NCI-H524 treated with DMSO at 0.1 percent for 48 hours (cell line): ENCODE results near the gene SMG7.

ENCODE experiments used
- DNase-seq: peaks from one replicate; lab custom pipeline; 2025; lab: John Stamatoyannopoulos, UW

Gene SMG7

GRCh38 chr1:183508694-183509093 is 36.4 kb downstream of the SMG7 start:
- no peak for DNase-seq

GRCh38 chr1:183512450-183512849 is 40.2 kb downstream of the SMG7 start:
- no peak for DNase-seq

GRCh38 chr1:183514235-183514634 is 41.9 kb downstream of the SMG7 start:
- DNase-seq: no peak

DNA sequence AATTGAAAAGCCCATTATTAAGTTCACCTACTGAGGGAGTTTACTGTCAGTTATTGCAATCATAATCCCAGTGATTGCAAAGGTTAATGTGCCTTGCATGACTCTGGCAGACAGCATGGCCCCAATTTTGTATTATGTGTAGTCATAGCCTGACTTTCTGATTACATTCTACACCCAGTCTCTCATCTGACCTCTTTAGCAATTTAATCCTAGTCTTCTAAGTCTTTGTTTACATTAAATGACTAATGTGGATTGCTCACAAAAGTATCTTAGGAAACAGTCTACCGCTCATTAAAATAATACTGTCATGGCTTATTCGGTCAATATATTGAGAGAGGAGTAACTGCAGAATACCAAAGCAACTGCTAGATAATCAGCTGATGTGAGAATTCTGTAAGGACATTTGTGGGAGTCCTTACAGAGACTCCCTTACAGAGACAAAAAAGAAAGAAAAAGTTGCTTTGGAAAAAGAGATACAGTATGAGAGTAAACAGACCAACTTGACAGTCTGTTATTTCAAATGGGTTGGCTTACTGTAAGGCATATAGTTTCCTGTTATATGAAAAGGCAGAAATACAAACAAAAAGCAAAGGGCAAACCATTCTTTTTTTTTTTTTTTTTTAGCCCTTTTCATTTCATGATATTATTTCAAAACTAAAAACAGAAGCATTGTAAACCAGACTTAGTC is 42.8 kb downstream of the SMG7 start:
- DNase-seq: no peak

- no peak for DNase-seq
Observed at GRCh38 chr1:183516725-183517124, 44.4 kb downstream of the SMG7 start.

- no peak for DNase-seq
Observed at GRCh38 chr1:183517401-183517800, 45.1 kb downstream of the SMG7 start.

GRCh38 chr1:183520379-183520778 is 48.1 kb downstream of the SMG7 start:
- no peak for DNase-seq

DNA sequence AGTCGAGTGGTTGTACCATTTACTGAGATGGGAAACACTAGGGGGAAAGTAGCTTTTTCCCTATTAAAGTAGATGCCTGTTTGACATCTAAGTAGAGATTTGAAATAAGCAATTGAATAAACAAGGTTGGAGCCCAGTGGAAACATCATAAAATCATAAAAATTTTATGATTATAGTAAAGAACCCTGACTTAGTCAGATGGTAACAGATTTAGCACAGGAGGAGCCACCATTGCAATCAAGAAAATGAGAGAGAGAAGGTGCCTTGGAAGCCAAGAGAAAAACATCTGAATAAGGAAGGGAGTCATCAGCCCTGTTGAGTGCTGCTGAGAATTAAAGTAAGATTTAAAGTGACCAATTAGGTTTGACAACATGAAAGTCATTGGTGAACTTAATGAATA is 49.8 kb downstream of the SMG7 start:
- no peak for DNase-seq

- DNase-seq: no peak
Observed at GRCh38 chr1:183528577-183528976, 56.3 kb downstream of the SMG7 start.

- DNase-seq: no peak
Observed at GRCh38 chr1:183533617-183534174, 61.4 kb downstream of the SMG7 start.

DNA sequence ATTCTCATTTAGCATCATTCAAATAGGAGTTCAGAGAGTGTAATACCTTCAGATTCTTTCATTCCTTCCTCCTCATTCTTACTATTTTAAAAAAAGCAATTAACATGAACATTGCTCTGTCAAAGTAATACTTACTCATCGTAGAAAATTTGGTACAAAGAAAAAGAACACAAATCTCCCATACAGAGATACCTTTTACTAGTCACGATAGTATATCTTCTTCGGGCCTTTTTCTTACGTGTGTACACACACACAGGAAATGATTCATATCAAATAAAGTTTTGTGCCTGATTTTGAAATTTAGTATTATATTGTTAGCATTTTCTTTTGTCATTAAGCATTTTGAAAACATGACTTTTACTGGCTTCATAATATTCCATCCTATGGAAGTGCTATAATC is 65.1 kb downstream of the SMG7 start:
- DNase-seq: no peak

GRCh38 chr1:183543619-183544204 is 71.4 kb downstream of the SMG7 start:
- peak; percentile 16 for DNase-seq

- peak; percentile 80 for DNase-seq
Observed at GRCh38 chr1:183544598-183545297, 72.4 kb downstream of the SMG7 start.

- DNase-seq: no peak
Observed at GRCh38 chr1:183546427-183546826, 74.1 kb downstream of the SMG7 start.

GRCh38 chr1:183548116-183548515 is 75.8 kb downstream of the SMG7 start:
- DNase-seq: peak; percentile 59

GRCh38 chr1:183550915-183551314 is 78.6 kb downstream of the SMG7 start:
- no peak for DNase-seq

DNA sequence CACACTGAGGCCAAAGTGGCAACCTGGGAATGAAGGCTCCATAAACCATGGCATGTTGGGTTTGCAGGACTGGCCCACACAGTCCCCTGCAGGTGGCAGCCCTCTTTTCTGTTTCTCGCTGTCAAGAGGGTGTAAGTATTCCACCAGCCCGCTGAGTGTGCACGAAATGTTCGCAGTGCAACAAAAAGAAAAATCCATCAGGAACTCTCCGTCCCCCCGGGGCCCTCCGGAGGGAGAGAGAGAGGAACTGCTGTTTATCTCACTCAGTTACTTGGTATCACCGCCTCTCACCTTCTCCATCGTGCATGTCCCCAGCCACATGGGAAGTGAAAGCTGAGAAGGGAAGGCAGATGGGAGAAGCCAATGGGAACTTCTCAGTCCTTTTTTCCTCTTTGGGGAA is 79.6 kb downstream of the SMG7 start:
- DNase-seq: no peak

DNA sequence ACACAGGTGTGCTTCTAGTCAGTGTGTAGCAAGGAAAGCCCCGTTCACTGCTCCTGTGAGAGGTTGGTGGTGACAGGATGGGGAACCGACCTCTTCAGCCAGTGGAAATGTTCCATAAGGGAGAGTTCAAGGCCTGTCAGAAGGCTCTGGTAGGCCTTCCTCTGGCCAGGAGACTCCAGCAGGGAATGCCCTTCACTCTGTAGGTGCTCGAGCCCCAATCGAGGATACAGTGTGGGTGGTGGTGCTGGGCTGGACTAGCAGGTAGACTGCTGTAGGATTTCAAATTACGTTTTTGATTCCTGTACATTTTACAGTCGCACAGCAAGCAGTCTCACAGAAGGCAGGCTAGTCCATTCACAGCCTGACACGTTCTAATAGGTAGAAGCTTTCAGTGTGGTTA is 80.1 kb downstream of the SMG7 start:
- DNase-seq: no peak

- DNase-seq: no peak
Observed at GRCh38 chr1:183552891-183553290, 80.6 kb downstream of the SMG7 start.

DNA sequence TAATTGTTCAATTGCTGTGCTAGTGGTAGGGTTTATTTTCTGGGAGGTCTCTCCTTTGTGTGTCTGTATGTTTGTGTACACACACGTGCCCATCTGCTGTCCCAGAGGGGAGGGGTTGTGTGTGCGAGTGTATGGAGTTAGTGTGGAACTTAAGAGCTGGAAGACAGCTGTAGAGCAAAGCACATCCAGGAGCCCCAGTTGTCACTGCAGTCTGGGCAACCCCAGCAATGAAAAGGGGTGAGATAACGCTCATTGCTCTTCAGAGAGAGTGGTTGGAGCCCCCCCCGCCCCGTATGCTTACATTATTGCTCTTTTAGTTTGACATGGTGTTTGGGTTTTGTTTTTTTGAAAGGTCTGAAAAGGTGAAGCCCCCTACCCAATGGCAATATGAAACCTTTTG is 81.0 kb downstream of the SMG7 start:
- no peak for DNase-seq

DNA sequence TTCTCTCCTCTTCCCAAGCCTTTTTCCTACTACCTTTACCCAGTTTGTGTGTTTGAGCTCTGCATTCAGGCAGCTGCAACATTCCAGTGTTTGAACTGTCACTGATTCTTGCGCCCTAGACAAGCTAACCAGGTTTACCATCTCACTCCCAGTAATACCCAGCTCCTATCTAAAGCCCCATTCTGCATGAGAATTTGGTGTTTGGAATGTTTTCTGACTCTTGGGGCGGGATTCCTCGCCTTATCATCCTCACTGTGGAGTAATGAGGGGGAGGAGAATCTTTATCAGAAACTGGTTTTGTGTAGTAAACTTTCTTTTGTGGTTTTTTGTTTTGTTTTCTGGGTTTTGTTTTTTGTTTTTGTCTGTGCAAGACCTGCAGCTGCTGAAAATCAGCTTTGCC is 81.5 kb downstream of the SMG7 start:
- no peak for DNase-seq

DNA sequence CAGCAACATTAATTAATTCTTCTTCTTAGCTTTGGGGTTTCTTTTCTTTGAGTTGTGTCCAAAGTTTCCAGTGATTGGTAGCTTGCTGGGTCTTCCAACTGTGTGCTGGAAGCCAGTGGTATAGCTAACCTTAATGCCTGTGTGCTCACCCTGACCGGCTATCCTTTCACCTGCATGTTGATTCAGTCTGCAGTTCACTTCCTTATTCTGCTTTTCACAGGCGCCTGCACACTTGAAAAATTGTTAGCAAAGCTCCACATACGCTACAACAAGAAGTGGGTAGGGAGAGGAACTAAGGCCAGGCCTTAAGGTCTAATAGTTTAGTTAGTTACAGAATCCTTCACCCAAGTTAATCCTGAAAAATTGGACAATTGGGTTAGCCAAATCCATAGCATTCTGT is 82.3 kb downstream of the SMG7 start:
- no peak for DNase-seq

DNA sequence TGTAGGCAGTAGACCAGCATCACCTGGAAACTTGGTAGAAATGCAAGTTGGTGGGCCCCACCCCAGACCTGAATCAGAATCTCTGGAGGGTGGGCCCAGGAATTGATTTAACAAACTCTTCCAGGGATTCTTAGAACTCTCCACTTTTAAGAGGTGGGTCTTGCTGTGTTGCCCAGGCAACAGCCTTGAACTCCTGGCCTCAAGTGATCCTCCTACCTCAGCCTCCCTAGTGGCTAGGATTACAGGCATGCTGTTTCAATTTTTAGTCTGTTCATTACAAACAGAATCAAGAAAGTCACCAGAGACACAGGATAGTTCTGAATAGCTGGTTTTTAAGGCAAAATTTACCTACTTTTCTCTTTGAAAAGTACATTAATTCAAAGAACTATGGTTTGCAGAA is 86.8 kb downstream of the SMG7 start:
- no peak for DNase-seq
